ENCODE data around the gene LIFR. TPM values are rescaled to one million over a fixed set of nuclear protein-coding genes. Genes with fewer than 3 reads are reported as not detected.

Gene LIFR
- total and polyA plus RNA-seq, 2 of the 4 experiments (the other 2 are of a cell fraction), result 1.9 to 10.4 TPM

DNA sequence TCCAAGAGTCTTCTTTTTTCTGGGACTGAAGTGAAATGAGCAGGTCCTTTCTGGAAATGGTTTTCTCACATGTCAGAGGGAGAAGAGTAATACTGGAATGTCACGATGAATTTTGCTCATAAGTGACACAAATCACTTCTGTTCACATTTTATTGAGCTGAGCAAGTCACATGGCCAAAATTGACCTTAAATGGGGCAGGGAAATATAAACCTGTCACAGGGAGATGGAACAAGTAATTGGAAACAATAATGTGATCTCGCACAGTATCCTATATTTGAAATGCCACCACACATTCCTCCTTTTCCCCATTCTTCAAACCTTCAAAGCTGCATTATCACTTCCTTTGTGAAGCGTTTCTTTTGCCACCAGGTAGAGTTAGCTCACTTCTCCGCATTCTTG lies 25.2 kb upstream of the LIFR start:
- Histone ChIP-seq H4K8ac (ENCODE audit: low read depth in 2 of 2, low read length in 2 of 2) (no peak overlapping the region), H3K18ac (ENCODE audit: low read depth, low read length) (no peak overlapping the region), H3K56ac (ENCODE audit: extremely low read depth, insufficient read depth, low read length) (no peak overlapping the region), H3K27me3 (ENCODE audit: control insufficient read depth, insufficient read depth, low read length) (peaks cover 28% of the 10 kb centered on the region), H3K14ac (replicated peaks; ENCODE audit: low read depth, low read length) (no peak overlapping the region), H3K36me3 (ENCODE audit: control insufficient read depth, insufficient read depth, low read length) (no peaks in the 10 kb centered on the region), H4K20me1 (ENCODE audit: insufficient read depth, low read length) (no peaks in the 10 kb centered on the region), H3K9me1 (ENCODE audit: insufficient read depth, low read length) (no peaks in the 10 kb centered on the region), H2BK20ac (ENCODE audit: low read depth, low read length) (no peak overlapping the region), H3K9me3 (ENCODE audit: control insufficient read depth, insufficient read depth, low read length) (no peaks in the 10 kb centered on the region), H3K23ac (ENCODE audit: low read depth, low read length) (no peak overlapping the region), H2AFZ (replicated peaks; ENCODE audit: low read length, poor library complexity) (no peak overlapping the region), H3K4ac (ENCODE audit: low read depth, low read length) (no peak overlapping the region), H2BK120ac (ENCODE audit: low read depth, low read length) (no peak overlapping the region), H2AK5ac (ENCODE audit: low read depth, low read length) (no peak overlapping the region), H2BK5ac (ENCODE audit: low read depth, low read length, poor library complexity, severe bottlenecking) (no peak overlapping the region), H2AK9ac (replicated peaks; ENCODE audit: low read depth, low read length, poor library complexity) (no peak overlapping the region), H3K4me3 (ENCODE audit: insufficient read depth, low read depth, low read length) (no peak overlapping the region), H2BK15ac (ENCODE audit: low read depth, low read length) (no peak overlapping the region), H3K9ac (ENCODE audit: low read depth, low read length) (no peak overlapping the region), H3K4me2 (ENCODE audit: low read depth, low read length) (no peak overlapping the region), H3K27ac (ENCODE audit: insufficient read depth, low read length) (no peak overlapping the region), H4K5ac (ENCODE audit: low read depth, low read length) (no peak overlapping the region), H3K79me1 (ENCODE audit: low read depth in 1 of 2, low read length in 2 of 2) (no peaks in the 10 kb centered on the region), H4K91ac (ENCODE audit: insufficient read depth, low read depth, low read length) (no peak overlapping the region), H3K4me1 (ENCODE audit: control insufficient read depth, insufficient read depth, low read length) (no peaks in the 10 kb centered on the region)
- CTCF ChIA-PET, result no interaction called here
- POLR2A ChIA-PET (ENCODE audit: unreplicated experiment), result no interaction called here
- ATAC-seq (ENCODE audit: low read depth), result no peak
- DNase-seq, result no peak
- 80% methylated on average over 2 of the region's 4 CpGs; no CpG with 5 or more reads in 1 of the 2 experiments for WGBS, 2 experiments (ENCODE audit: extremely low coverage in 2 of 2, insufficient read length in 1 of 2)
- dilution Hi-C loops (cut with HindIII; ENCODE audit: low sequenced_read_pairs, unreplicated experiment) (no loop called here), intact Hi-C loops (cut with micrococcal nuclease) (no loop called here), in situ Hi-C loops (cut with MboI; ENCODE audit: low sequenced_read_pairs) (no loop called here)
- BruUV-seq (replicated peaks), result no TSS peak
- TF ChIP-seq RAD21 (IDR thresholded peaks at IDR 0.05; ENCODE audit: low read length) (no peak), CHD1 (IDR thresholded peaks at IDR 0.05; ENCODE audit: low read depth, low read length) (no peak), MXI1 (IDR thresholded peaks at IDR 0.05; ENCODE audit: borderline replicate concordance, low read depth, low read length) (no peak), NFE2L2 (IDR thresholded peaks at IDR 0.05; ENCODE audit: low read depth, low read length) (no peak), BHLHE40 (IDR thresholded peaks at IDR 0.05; ENCODE audit: low read depth, low read length) (no peak), RCOR1 (IDR thresholded peaks at IDR 0.05; ENCODE audit: insufficient replicate concordance, low read length) (no peak), CEBPB (IDR thresholded peaks at IDR 0.05; ENCODE audit: low read depth, low read length) (no peak), FOS (IDR thresholded peaks at IDR 0.05; ENCODE audit: low read depth, low read length) (no peak), MAZ (IDR thresholded peaks at IDR 0.05; ENCODE audit: borderline replicate concordance, low read depth, low read length) (no peak), MAFK (IDR thresholded peaks at IDR 0.05; ENCODE audit: low read depth, low read length) (no peak), SMC3 (IDR thresholded peaks at IDR 0.05; ENCODE audit: low read depth, low read length) (no peak)
- TF ChIP-seq, protein P1, sequence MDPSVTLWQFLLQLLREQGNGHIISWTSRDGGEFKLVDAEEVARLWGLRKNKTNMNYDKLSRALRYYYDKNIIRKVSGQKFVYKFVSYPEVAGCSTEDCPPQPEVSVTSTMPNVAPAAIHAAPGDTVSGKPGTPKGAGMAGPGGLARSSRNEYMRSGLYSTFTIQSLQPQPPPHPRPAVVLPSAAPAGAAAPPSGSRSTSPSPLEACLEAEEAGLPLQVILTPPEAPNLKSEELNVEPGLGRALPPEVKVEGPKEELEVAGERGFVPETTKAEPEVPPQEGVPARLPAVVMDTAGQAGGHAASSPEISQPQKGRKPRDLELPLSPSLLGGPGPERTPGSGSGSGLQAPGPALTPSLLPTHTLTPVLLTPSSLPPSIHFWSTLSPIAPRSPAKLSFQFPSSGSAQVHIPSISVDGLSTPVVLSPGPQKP (IDR thresholded peaks at IDR 0.05; ENCODE audit: borderline replicate concordance, low read depth, low read length), result no peak
- TF ChIP-seq, protein P2, sequence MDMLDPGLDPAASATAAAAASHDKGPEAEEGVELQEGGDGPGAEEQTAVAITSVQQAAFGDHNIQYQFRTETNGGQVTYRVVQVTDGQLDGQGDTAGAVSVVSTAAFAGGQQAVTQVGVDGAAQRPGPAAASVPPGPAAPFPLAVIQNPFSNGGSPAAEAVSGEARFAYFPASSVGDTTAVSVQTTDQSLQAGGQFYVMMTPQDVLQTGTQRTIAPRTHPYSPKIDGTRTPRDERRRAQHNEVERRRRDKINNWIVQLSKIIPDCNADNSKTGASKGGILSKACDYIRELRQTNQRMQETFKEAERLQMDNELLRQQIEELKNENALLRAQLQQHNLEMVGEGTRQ (IDR thresholded peaks at IDR 0.05; ENCODE audit: low read depth, low read length), result no peak
- TF ChIP-seq, protein P3, sequence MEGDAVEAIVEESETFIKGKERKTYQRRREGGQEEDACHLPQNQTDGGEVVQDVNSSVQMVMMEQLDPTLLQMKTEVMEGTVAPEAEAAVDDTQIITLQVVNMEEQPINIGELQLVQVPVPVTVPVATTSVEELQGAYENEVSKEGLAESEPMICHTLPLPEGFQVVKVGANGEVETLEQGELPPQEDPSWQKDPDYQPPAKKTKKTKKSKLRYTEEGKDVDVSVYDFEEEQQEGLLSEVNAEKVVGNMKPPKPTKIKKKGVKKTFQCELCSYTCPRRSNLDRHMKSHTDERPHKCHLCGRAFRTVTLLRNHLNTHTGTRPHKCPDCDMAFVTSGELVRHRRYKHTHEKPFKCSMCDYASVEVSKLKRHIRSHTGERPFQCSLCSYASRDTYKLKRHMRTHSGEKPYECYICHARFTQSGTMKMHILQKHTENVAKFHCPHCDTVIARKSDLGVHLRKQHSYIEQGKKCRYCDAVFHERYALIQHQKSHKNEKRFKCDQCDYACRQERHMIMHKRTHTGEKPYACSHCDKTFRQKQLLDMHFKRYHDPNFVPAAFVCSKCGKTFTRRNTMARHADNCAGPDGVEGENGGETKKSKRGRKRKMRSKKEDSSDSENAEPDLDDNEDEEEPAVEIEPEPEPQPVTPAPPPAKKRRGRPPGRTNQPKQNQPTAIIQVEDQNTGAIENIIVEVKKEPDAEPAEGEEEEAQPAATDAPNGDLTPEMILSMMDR (conservative IDR thresholded peaks at IDR 0.05; ENCODE audit: low read depth, low read length), result no peak
